HG03378 (cell line): Measurements from ENCODE around the gene SEMA3F.

Experiments used
- ATAC-seq: cut with Tn5 transposase; IDR thresholded peaks from one replicate; pipeline ENCODE4 v1.9.1; 2021; ENCODE audit warnings: mild to moderate bottlenecking, moderate library complexity; ENCODE audit not compliant: unreplicated experiment

Gene SEMA3F

GRCh38 chr3:50154840-50155490 lies at the start of gene SEMA3F:
Gene SEMA3F, plus strand, starts transcription at chr3:50155324. Its CDS starts 4,299 bp downstream, at chr3:50159623.
- no peak for ATAC-seq

GRCh38 chr3:50111757-50112156 lies 43.4 kb upstream of the SEMA3F start:
- no peak for ATAC-seq

GRCh38 chr3:50112462-50112861 lies 42.7 kb upstream of the SEMA3F start:
- no peak for ATAC-seq

GRCh38 chr3:50117120-50117519 lies 38.0 kb upstream of the SEMA3F start:
- ATAC-seq: no peak

- no peak for ATAC-seq
Observed at GRCh38 chr3:50118237-50118636, 36.9 kb upstream of the SEMA3F start.

GRCh38 chr3:50119786-50120185 lies 35.3 kb upstream of the SEMA3F start:
- ATAC-seq: no peak

GRCh38 chr3:50120364-50121071 lies 34.6 kb upstream of the SEMA3F start:
- ATAC-seq: no peak

GRCh38 chr3:50121072-50122032 lies 33.8 kb upstream of the SEMA3F start:
- ATAC-seq: peak; percentile 66

- no peak for ATAC-seq
Observed at GRCh38 chr3:50122071-50122470, 33.1 kb upstream of the SEMA3F start.

GRCh38 chr3:50122661-50123391 lies 32.3 kb upstream of the SEMA3F start:
- no peak for ATAC-seq

- ATAC-seq: no peak
Observed at GRCh38 chr3:50123394-50124051, 31.6 kb upstream of the SEMA3F start.

- ATAC-seq: no peak
Observed at GRCh38 chr3:50124052-50124799, 30.9 kb upstream of the SEMA3F start.

- no peak for ATAC-seq
Observed at GRCh38 chr3:50124800-50125178, 30.3 kb upstream of the SEMA3F start.

GRCh38 chr3:50125541-50126286 lies 29.4 kb upstream of the SEMA3F start:
- no peak for ATAC-seq

- ATAC-seq: no peak
Observed at GRCh38 chr3:50126287-50127211, 28.6 kb upstream of the SEMA3F start.

- ATAC-seq: no peak
Observed at GRCh38 chr3:50127251-50127691, 27.9 kb upstream of the SEMA3F start.

- no peak for ATAC-seq
Observed at GRCh38 chr3:50128001-50128400, 27.1 kb upstream of the SEMA3F start.

- ATAC-seq: no peak
Observed at GRCh38 chr3:50130436-50130835, 24.7 kb upstream of the SEMA3F start.
